ENCODE measurements around the gene SUGCT. TPM values are rescaled to one million over a fixed set of nuclear protein-coding genes. Genes with fewer than 3 reads are reported as not detected.

The SUGCT gene
- total and polyA plus RNA-seq, 9 of the 15 experiments (the other 6 are each of a cell fraction or from before 2014, with no cell fraction given): 0.58 to 2.5 (median 1.4) TPM

- H3K9me3 ChIP-seq (replicated peaks; ENCODE audit: control insufficient read depth, insufficient read depth, low read depth, low read length): no peaks in the 10 kb centered on the region
- no peak overlapping the region for H2AFZ ChIP-seq (ENCODE audit: low read depth, low read length)
- H3K36me3 ChIP-seq (ENCODE audit: control insufficient read depth, insufficient read depth, low read length): no peaks in the 10 kb centered on the region
- H3K4me3 ChIP-seq: no peak overlapping the region
- no peak for DNase-seq (ENCODE audit: extremely low read depth in 1 of 4, low spot score in 3 of 4)
- in situ Hi-C loops (cut with MboI) (no loop called here), intact Hi-C loops (cut with micrococcal nuclease) (no loop called here)
- H3K4me1 ChIP-seq (replicated peaks in 1 of 2; ENCODE audit: control insufficient read depth in 2 of 2, insufficient read depth in 2 of 2, low read length in 2 of 2): no peaks in the 10 kb centered on the region
- H3K9ac ChIP-seq (ENCODE audit: insufficient read depth in 1 of 2, low read depth in 2 of 2, low read length in 2 of 2): no peak overlapping the region
- no peak overlapping the region for H3K27ac ChIP-seq (ENCODE audit: extremely low read depth, low read depth, low read length)
- no peak for FAIRE-seq
- 3% methylated on average over 5 of the region's 5 CpGs for WGBS (ENCODE audit: insufficient coverage, low coverage, missing lambda C conversion rate)
- ChIA-PET CTCF (ENCODE audit: low intra/inter-chr PET ratio) (no interaction called here), POLR2A (no interaction called here)
- no peak for ATAC-seq
- no peaks in the 10 kb centered on the region for H3K27me3 ChIP-seq (ENCODE audit: control insufficient read depth in 2 of 2, insufficient read depth in 2 of 2, low read length in 2 of 2)
- no peak overlapping the region for H3K4me2 ChIP-seq (ENCODE audit: insufficient read depth, low read length)
- H4K20me1 ChIP-seq (replicated peaks; ENCODE audit: control insufficient read depth, insufficient read depth, low read length): no peaks in the 10 kb centered on the region
- no peaks in the 10 kb centered on the region for H3K79me2 ChIP-seq (ENCODE audit: control insufficient read depth, insufficient read depth, low read length)
- H3K9me1 ChIP-seq (ENCODE audit: control insufficient read depth, insufficient read depth, low read length): no peaks in the 10 kb centered on the region
- no TSS peak for BruUV-seq (replicated peaks)
- TF ChIP-seq SREBF1 (IDR thresholded peaks at IDR 0.05; ENCODE audit: borderline replicate concordance, low read depth, low read length) (no peak), PKNOX1 (IDR thresholded peaks at IDR 0.05) (no peak), NCOA6 (IDR thresholded peaks at IDR 0.05) (no peak), ERF (CRISPR knock-in tag; IDR thresholded peaks at IDR 0.05) (no peak), CBX5 (IDR thresholded peaks at IDR 0.05; ENCODE audit: borderline replicate concordance, low read depth) (no peak), ZFP36 (IDR thresholded peaks at IDR 0.05; ENCODE audit: low read depth, low read length, partially characterized antibody) (no peak), ZNF766 (CRISPR knock-in tag; conservative IDR thresholded peaks at IDR 0.05) (no peak), NRF1 (conservative IDR thresholded peaks at IDR 0.05 in 1 of 2, IDR thresholded peaks at IDR 0.05 in 1 of 2) (no peak), ZBTB7A (IDR thresholded peaks at IDR 0.05; ENCODE audit: borderline replicate concordance, control insufficient read depth, low read depth, low read length) (no peak), ZNF232 (CRISPR knock-in tag; IDR thresholded peaks at IDR 0.05) (no peak), ETS1 (conservative IDR thresholded peaks at IDR 0.05; ENCODE audit: control insufficient read depth, low read depth, low read length) (no peak), AFF4 (CRISPR knock-in tag; IDR thresholded peaks at IDR 0.05) (no peak), E2F6 (IDR thresholded peaks at IDR 0.05; ENCODE audit: borderline replicate concordance in 1 of 2, extremely low read depth in 1 of 2, insufficient read depth in 1 of 2, insufficient read length in 1 of 2, low read depth in 1 of 2, low read length in 1 of 2, poor library complexity in 1 of 2, severe bottlenecking in 1 of 2) (no peak), ZNF23 (CRISPR knock-in tag; IDR thresholded peaks at IDR 0.05) (no peak), CREBBP (IDR thresholded peaks at IDR 0.05; ENCODE audit: low read depth, low read length) (no peak), HIVEP1 (CRISPR knock-in tag; IDR thresholded peaks at IDR 0.05) (no peak), NFIC (IDR thresholded peaks at IDR 0.05) (no peak)
Measured at GRCh38 chr7:40599836-40600235, 465.0 kb downstream of the SUGCT start.

All from K562 (cell line).